ENCODE data around the gene TMEM115.

TMEM115 gene

DNA sequence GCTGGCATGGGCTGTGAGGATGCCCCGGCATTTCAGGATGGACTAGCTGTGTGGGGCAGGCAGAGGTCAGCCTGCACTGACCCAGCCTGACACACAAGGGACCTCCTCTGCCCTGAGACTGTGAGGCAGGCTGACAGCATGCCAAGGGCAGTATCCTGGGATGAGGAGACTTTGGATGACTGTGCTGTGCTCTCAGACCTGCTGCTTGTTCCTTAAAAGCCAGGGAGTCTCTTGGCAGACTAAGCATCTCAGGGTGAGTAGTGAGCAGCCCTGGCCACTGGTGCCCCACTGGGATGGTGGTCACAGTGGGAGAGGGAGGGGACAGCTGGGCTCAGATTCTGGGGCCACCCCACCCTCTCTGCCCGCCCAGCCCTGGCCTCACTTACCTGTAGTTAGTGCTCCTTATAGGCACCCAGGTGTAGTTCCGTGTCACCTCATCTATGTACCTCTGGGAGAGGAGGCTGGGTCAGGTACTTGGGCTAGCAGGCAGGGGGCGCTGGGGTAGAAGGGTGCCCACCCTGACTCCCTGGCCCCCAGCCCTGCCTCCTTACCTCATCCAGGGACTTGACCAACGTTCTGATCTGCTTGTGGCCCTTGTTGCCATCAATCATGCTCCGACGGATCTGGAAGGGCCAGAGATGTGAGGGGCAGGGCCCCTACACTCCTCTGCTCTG lies 16.1 kb upstream of the TMEM115 start:
- no peak for DNase-seq (ENCODE audit: low spot score)

DNA sequence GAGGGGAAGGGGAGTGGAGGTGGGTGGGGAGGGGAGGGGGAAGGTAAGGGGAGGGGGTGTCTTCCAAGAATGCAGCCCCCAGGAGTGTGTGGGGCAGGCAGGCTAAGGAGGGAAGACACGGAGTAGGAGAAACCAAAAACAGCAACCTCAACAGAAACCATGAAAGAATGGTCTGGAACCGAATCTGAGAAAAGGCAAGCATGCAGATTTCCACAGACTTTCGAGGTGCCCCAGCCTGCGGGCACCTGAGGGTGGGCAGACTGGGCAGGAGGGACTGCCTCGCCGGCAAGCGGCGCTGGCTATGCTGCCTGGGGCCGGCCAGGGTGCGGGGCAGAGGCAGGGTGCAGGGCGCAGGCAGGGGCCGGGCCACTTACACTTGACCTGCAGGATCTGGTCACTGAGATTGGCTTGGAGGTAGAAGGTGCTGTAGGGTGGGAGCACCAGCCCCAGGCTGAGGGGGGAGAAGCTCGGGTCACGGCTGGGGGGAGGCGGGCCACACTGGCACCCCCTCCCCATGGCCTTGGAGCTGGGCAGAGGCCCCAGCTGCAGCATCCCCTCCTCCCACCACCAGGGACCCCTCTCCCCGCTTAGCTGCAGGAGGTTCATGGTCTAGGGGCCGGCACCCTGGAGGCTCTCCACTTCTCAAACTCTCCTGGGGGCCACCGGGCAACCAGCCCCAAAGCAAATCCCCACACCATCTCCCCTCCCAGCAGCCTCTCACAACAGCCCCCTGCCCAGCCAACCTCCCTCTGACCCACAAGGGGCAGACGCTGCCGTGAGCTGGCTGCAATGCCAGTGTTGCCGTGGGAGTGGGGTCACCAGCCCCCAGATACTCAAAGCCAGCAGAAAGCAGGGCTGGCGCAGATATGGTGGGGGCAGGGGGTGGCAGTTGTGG lies 15.3 kb upstream of the TMEM115 start:
- no peak for DNase-seq (ENCODE audit: low spot score)

DNA sequence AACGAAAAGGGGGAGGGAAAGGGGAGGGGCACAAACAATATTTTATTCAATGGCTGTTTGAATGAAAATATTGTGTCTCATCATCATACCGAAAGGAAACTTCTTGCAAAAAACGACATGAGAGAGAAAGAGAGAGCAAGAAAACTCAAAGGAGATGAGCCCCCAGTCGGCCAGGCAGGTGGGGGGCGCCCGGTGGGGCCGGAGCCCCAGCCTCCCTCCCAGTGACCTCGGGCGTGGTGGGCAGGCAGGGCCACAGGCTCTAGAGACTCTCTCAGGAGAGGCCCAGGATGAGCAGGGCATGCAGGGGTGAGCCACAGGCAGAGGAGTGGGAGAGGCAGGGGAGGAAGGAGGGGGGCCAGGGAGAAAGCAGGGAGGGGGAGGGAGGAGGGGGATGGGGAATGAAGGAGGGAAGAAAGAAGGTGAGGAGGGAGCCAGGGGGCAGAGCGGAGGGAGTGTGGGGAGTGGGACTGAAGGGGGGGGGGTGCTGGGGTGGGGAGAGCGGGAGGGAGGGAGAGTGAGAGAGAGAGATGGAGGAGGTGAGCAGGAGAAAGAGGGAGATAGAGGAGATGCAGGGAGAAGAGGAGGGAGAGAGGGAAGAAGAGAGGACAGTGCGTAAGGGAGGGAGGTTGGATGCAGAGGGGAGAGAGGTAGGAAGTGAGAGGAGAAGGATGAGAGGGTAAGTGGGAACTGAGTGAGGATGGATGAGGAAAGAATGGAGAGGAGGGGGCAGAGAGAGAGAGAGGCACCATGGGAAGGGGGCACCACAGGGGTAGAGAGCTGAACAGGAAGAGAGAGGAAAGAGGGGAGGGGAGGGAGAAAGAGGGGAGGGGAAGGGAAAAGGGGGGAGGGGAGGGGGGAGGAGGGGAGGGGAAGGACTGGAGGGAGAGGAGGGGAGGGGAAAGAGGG lies 14.1 kb upstream of the TMEM115 start:
- no peak for DNase-seq (ENCODE audit: low spot score)

GRCh38 chr3:50372349-50372748 lies 13.0 kb upstream of the TMEM115 start:
- DNase-seq (ENCODE audit: low spot score) = peak; percentile 73

DNA sequence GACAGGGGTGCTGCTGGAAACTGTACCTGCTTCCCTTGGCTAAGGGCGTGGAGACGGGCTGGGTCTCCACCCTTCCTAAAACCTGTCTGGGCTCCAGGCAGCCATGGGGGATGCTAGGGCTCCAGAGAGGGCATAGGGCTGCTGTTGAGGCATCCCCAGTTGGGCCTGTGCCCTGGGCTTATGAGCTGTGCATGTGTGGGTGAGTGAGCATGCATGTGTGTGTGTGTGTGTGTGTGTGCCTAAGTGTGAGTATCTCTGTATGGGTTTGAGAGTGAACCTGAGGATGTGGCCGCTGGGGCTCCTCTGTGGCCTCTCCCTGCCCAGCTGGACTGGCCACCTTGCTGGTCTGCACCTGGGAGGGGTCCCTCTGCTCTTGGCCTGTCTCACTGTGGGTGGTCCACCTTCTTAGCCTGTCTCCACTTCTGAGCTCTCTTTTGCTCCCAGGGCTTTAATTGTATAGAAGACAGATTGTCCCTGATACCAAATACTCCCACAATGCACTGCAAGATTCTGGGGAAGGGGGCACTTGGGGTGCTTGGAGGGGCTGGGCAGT lies 11.9 kb upstream of the TMEM115 start:
- no peak for DNase-seq (ENCODE audit: low spot score)

DNA sequence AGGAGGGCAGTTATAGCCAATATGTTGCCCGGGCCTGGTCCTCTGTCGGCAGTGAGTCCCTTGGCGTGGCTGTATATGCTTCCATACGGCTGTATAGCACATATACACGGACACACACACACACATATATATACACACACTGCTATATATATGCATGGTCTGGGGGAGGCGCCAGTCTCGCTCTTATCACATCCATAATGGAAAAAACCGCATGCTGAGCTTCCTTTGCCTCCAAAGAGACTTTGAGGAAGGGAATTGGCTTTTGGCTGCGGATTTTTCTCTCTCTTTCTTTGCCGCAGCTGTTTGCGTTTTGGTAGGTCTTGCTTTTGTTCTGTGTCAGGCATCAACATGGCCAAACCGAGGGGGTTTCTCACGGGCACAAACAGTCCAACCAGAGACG lies 11.3 kb upstream of the TMEM115 start:
- DNase-seq (ENCODE audit: low spot score) = no peak

GRCh38 chr3:50369012-50369670 lies 9.8 kb upstream of the TMEM115 start:
- no peak for DNase-seq (ENCODE audit: low spot score)

- DNase-seq (ENCODE audit: low spot score) = no peak
Observed at GRCh38 chr3:50365842-50366220, 6.5 kb upstream of the TMEM115 start.

DNA sequence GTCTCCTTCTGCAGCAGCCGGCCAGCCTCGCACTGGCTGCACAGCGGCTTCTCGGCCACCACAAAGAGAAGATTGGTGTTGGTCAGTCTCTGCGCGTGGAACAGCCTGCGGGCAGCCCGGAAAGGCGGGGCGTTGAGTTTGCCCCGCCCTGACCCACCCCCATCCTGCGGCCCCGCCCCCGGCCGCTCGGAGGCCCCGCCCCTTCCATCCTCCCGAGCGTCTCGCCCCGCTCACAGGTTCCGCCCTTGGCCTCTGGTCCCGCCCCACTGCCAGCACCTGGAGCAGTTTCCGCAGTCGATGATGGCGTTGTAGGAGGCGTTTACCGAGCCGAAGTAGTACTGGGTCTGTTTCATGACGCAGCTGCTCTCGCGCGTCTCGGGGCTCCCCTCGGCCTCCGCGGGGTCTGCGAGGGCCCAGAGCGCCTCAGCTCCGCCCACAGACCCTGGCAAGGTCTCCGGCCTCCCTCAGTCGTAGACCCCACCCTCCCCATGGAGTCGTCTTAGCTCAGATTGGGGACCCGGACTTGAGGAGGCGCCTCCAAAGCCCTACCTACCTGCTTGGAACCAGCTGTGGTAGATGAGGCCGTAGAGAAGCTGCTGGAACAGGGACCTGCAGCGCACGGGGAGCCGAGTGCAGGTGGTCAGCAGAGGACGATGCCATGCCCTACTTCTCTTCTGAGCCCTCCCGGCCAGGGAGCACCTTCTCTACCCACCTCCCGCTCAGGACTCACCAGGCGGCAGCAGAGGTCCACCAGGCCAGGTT lies 5.9 kb upstream of the TMEM115 start:
- DNase-seq (ENCODE audit: low spot score) = peak; percentile 93

GRCh38 chr3:50364573-50365079 lies 5.3 kb upstream of the TMEM115 start:
- DNase-seq (ENCODE audit: low spot score) = no peak

GRCh38 chr3:50359760-50360110 lies 414 bp upstream of the TMEM115 start:
- no peak for DNase-seq (ENCODE audit: low spot score)

DNA sequence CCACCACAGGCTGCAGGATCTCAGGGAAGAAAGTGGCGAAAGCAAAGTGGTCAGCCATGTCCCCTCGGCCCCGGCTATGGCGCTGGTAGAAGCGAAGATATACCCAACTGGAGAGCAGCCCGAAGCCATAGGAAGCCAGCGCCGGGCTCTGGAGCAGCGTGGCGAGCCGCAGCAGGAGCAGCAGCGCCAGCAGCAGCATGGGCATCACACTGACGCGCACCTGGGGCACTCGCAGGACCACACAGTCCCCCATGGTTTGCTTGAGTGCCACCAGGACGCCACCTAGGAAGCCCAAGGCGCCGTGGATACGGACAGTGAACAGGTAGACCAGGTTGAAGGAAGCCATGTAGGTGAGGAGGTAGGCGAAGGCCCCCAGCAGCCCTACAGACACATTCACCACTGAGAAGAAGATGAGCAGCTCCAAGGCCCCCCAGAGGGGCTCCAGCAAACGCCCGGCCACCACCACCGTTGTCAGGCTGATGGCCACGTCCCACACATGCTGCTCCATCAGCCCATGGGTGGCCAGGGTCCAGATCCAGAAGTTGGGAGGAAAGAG lies 888 bp downstream of the TMEM115 start:
- no peak for DNase-seq (ENCODE audit: low spot score)

DNA sequence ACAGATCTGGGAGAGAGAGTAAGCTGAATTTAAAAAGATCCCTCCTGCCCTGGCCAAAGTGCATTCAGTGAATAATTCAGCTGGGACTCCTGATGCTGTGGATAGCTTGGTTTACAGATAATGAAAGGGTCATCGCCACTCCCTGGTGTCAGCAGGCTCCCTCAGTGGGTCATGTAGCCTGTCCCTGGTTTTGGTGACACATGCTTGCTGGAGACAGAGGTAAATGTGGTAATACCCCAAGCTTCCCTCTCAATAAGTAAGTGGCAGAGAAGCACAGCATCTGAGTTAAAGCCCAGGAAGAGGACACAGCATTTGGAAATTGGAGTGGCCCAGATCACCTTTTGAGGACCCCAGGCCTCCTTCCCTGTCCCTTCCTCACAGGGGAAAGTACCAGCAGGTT lies 1.8 kb downstream of the TMEM115 start:
- DNase-seq (ENCODE audit: low spot score) = no peak

DNA sequence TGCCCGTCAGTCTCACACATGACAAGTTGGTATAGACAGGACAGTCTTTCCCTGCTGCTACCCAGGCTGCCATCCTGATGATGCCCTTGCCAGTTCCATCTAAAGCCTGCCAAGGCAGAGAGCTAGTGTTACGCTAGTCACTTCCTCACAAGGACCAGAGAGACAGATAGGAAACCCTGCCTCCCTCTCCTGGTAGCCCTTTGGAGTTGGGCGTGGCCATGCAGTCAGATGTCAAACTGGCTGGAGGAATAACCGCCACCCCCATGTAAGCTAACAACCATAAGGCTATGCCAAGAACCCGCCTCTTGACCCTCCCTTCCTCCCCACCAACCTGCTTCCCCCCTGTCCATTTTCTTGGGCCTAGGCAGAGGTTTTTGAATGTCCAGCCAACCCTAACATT lies 2.8 kb downstream of the TMEM115 start:
- peak; percentile 68 for DNase-seq (ENCODE audit: low spot score)

DNA sequence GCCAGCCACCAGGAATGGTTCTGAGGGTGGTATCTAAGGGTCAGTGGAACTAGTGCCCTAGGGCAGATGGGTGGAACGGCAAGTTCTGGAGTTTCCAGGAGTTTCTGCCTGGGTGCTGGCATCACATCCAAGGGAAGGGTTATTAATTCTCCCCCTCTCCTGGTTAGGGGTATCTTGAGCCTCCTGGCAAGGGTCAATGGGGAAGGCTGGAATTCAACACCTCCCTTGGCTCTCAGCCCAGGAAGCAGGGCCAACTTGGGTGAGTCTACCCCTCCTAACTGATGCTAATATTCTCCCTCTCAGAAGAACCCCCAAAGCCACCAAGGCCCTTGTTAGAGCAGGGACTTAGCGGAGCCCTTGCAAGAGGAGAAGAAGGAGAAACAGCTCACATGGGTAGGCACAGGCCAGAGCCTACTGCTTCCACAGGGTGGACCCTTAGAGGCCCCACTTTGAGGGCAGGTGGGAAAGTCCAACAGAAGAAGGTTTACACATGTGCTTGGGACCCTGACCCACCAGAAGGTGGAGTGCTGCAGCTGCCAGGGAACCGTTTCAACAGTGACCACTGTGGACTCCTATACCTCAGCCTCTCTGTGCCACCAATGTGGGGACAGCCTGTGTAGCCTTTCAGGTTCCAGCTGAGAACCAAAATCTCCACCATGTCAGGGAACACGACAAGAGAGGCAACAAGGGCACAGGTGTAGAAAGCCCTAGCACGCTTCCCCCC lies 3.3 kb downstream of the TMEM115 start:
- DNase-seq (ENCODE audit: low spot score) = no peak

DNA sequence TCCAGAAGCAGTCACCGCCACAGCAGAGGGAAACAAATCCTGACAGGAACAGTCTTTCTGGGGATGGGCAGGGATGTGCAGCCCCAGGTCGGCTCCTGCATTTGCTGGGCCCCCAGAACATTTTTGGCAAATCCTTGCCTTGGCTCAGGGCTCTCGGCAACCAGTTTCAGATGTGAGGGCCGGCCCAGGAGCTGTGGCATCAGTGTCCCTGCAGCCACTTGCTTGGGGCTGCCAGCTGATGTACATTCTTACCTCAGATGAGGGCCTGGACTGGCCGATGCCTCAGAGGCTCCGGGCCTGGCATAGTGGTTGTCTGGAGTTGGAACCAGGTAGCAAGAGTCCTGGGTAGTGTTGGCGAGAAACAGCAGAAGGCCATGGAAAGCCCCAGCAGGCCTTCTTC lies 4.5 kb downstream of the TMEM115 start:
- no peak for DNase-seq (ENCODE audit: low spot score)

DNA sequence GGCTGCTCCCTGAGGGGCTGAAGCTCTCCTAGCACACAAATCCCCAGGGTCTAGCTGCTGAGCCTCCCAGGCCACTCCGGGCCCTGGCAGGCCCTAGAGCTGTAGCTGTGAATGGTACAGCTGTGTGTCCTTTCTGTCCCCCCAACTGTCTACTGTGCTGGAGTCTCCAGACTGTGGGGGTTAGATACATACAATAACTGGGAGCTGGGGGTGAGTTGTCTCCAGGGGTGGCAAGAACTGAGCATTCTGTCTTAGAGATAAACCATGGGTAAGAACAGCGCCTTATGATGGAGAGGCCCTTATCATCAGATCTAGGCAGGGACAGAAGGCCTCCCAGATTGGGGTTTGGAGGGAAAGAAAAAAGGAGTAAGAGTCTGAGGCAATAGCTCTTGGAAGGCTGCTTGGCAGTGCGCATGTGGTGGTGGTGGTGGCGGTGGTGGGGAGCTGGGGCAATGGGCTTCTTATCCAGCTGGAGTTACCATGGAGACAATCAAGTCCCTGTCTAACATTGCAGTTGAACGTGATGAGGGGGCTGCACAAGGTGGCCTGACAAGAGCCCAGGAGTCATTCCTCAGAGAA lies 5.0 kb downstream of the TMEM115 start:
- no peak for DNase-seq (ENCODE audit: low spot score)

DNA sequence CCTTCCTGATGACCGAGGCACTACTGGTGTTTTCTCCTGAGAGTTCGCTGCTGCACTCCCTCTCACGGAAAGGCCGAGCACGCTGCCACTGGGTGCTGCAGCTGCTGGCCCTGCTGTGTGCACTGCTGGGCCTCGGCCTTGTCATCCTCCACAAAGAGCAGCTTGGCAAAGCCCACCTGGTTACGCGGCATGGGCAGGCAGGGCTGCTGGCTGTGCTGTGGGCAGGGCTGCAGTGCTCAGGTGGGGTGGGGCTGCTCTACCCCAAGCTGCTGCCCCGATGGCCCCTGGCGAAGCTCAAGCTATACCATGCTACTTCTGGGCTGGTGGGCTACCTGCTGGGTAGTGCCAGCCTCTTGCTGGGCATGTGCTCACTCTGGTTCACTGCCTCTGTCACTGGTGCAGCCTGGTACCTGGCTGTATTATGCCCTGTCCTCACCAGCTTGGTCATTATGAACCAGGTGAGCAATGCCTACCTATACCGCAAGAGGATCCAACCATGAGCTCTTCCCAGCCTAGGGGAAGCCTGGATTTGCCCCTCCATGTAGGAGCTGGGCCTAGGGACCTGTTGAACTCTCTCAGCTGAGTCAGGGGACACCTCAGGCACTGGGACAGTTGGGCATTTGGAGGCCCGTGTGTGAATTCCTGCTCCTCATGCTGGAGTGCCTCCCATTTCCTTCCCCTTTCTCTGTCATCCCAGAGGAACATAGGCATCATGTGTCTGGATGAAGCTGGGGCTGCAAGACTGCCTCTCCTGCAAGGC lies 5.9 kb downstream of the TMEM115 start:
- no peak for DNase-seq (ENCODE audit: low spot score)

- no peak for DNase-seq (ENCODE audit: low spot score)
Observed at GRCh38 chr3:50352781-50353180, 6.5 kb downstream of the TMEM115 start.
